LoVo (cell line): ENCODE results near the gene DENND5B.
"Not testable (repeated sequence)": the region's sequence is repeated elsewhere in the genome, so short reads cannot be mapped to it uniquely, and the experiment has no call there.

Experiments used
- DNase-seq: peaks from one replicate; pipeline ENCODE4 v3.0.0-alpha.2; 2016; ENCODE audit warnings: low spot score

Gene DENND5B

DNA sequence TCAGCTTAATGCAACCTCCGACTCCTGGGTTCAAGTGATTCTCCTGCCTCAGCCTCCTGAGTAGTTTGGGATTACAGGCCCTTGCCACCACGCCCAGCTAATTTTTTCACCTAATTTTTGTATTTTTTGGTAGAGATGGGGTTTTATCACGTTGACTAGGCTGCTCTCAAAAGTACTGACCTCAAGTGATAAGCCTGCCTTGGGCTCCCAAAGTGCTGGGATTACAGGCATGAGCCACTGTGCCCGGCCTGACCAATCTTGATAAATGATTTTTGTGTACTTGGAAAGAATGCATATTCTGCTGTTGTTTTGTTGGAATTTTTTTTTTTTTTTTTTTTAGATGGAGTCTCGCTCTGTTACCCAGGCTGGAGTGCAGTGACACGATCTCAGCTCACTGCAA is 215.5 kb downstream of the DENND5B start:
- DNase-seq = not testable (repeated sequence)

DNA sequence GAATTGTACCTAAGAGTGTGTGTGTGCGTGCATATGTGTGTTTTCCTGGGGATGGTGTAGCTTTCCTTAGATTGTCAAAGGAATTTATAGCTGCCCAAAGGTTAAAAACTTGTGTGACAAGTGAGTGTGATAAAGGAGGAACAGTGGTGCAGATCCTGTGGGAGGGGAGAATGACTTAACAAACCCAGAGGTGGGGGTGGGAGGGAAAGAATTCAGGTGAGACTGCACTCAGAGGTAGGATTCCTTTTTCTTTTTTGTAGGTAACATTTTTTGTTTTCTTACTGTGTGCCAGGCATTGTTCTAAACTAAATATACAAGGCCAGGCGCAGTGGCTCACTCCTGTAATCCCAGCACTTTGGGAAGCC is 219.7 kb downstream of the DENND5B start:
- peak; percentile 67 for DNase-seq

DNA sequence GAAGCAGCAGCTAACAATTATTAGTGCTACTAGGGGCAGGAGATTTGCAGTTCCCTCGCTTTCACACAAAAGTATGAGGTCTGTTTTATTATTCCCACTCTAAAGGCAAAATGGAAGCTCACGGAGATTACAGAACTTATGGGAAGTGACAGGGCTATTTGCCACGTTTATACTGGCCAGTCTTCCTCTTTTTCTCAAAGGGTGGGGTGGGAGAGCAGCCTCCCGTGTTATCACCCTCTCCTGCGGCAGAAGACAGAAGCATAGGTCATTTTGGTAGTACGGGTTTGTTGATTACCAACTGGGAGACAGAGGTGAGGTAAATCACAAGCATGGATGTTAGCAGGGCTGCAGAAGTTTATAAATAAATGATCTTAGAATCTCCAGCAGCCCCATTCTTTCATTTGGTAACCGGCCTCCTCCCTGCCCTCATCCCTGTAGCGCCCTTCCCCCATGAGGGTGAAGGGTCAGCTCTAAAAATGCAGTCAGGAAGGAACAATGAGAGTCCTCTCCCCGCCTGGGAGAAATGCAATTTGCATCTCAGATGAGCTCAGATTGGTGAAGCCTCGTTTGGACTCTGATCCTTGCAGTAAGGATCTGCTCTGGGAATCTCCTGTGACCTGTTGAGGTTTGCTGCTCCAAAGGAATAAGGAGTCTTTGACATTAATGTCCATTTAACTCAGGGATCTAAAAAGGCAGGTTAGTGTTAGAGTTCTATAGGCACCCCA is 220.2 kb downstream of the DENND5B start:
- peak; percentile 78 for DNase-seq

DNA sequence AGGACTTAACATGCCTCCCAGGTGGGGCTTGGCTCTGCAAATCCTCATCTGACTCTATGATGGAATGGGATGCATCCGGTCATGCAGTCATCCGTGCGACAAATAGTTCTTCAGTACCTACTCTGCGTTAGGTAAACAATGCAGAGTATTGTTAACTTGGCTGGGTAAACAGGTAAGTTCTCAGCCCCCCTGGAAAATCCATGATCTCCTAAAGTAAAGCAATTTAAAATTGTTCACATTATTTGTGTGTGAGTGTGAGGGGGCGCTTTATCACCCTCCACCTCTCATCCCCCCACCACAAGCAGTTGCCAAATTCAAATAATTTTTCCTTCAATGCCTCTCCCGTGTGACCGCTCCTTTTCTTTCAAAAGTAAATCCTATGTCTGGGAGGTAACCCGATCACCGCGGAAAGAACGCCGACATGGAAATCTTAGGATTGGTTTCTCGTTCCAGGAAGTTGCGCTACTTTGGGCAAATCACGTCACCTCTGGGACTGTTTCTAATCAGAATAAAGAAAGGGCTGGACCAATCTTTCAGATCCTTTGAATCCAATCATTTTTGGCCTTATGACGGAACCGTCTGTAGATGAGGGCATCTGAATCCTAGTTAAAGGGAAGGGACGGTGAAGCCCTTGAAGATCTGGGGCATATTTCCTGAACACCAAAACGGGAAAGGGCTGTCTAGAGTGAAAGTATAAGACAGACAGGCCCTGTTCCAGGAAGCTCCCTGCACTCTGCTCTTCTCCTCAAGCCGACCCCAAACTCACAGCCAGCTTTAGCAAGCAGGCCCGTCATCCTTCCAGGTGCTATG is 221.0 kb downstream of the DENND5B start:
- peak; percentile 30 for DNase-seq

DNA sequence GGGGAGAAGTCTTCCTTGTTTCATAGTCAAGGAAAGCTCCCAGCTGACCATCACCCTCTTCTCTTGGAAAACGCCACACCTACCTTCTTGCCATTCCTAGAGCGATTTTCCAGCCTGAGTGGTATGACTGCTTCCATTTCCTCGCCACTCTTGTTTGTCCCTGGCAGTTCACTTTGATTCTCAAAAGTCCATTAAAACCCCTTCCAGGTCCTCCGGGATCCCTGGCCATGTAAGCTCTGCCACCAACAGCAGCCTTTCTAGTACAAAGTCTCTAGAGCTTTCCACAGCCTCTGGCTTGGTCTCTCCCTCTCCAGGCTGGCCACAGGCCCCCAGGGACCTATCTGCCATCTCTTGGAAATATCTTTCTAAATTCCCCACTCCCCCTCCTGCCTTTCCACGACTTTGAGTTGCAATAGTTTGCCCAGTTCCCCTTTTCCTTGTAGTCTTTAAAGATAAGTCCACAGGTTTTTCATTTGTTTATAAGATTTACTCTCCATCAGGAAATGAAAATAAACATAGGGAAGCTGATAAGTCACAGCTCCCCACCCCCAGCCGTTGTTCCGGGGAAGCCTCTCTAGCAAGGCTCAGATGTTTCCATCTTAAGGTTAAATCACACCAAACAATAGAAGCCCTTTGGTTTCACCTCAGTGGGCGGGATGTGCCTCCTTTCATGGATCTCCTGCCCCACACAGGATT is 222.1 kb downstream of the DENND5B start:
- no peak for DNase-seq

DNA sequence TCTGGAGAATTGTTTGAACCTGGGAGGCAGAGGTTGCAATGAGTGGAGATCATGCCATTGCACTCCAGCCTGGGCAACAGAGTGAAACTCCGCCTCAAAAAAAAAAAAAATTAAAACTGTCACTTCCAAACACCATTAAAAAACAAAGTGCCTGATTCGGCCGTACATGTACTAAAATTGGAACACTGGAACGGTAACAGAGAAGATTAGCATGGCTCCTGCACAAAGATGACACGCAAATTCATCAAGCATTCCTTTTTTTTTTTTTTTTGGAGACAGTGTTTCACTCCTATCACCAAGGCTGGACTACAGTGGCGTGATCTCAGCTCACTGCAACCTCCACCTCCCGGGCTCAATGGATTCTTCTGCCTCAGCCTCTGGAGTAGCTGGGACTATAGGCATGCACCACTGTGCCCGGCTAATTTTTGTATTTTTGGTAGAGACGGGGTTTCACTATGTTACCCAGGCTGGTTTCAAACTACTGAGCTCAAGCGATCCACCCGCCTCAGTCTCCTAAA is 224.8 kb downstream of the DENND5B start:
- DNase-seq = no peak

DNA sequence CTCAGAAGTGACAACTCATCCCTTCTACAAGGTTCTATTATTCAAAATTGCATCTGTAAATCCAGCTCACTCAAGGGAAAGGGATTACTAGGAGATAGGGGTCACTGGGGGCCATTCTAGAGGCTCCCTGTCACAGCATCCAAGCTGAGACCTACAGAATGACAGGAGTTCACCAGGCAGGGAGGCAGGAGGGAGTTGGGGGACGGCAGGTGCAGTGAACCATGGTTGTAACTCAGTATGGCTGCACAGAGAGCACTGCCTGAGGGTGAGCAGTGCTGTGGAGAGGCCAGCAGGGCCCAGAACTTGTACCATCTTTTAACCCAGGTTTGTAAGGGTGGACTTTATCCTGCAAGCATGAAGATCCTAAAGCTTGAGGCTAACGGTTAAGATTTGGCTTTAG is 227.1 kb downstream of the DENND5B start:
- no peak for DNase-seq

DNA sequence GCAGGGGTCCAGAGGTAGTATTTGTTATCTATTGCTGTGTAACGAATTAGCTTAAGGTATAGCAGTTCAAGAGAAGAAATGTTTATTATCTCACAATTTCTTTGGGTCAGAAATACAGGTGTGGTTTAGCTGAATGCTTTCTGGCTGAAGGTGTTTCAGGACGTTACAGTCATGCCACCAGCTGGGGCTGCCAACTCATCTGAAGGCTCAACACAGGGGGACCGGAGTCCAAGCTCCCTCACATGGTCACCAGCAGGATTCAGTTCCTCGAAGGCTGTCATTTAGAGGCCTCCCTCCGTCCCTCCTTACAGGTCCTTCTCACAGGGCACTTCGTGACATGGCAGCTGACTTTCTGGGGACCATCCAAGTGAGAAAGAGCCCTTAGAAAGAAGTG is 227.5 kb downstream of the DENND5B start:
- no peak for DNase-seq

DNA sequence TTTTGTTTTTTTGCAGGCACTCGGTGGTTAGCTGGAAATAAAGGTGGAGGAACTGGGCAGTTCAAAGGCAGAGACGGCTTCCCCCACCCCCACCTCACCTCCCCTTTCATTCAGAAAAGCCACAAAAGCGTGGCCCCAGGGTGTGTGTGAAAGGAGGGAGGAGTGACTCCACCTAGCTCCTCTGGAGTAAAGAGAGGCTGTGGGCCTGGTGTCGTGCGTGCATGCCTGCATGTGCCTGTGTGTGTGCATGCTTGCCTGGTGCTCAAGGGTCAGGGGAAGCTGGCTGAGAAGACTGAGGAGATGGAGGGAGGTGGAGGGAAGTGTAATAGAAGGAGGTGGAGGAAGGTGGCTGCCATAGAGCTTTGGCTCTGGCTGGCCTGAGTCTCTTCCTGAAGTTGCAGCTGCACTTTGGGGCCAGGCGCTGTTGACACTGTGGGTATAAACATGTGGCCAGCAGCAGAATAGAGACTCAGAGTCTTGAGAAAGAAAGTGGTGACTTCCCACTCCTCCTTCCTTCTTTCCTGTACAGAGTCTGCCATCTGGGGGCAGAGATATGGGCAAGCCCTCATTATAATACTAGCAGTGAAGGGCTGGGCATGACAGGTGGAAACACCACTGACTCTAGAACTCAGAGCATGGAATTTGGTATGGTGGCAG is 228.0 kb downstream of the DENND5B start:
- DNase-seq = peak; percentile 50

DNA sequence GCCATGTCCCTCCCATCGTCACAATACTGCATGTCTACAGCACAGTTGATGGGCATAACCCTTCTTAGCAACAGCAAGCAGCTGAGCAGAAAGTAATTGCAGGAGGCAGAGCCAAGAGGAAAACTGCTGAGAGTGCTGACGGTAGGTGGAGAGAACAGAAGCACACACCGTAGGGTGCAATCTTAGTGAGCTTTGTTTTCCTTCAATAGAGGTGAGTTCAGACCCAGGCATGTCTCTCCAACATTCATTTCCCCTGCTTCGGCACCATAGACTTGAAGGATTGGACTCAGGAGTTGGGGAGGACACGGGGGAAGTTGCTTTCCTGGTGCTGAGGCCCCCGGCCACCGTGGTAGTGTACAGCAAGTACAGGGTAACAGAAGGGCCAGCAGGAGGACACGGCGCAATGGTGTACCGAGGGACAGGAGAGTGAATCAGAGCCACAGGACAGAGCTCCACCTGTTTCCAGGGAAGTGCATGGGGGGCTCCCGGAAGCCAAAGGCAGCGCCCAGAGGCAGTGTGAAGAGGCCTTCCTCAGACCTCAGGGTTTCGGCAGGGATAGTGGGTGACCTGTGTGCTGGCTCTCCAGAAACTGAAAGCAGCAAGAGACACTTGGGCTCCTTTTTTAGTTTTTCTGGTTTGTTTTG is 228.7 kb downstream of the DENND5B start:
- DNase-seq = peak; percentile 39

DNA sequence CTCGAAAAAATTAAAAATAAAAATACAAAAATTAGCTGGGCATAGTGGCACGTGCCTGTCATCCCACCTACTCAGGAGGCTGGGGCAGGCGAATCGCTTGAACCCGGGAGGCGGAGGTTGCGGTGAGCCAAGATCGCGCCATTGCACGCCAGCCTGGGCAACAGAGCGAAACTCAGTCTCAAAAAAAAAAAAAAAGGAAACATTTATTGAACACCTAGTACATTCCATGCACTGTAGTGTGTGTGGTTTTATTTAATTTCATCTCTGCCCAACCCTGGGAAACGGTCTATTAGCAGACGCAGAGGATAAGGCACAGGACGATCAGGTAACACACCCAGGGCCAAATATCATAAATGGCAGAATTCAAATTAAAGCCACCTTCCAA is 229.2 kb downstream of the DENND5B start:
- no peak for DNase-seq

DNA sequence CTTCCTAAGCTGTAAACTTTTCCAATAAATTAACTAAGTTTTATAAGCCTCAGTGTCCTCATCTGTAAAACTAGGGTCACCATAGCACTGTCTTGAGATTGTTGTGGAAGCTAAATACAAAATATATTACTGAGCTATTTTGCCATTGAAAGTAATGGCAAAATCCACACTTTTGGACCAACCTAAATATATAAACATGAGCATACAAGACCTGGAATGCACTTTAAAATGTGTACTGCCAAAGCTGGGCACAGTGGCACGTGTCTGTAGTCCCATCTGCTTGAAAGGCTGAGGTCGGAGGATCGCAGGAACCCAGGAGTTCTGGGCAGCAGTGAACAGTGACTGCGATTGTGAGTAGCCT is 235.2 kb downstream of the DENND5B start:
- no peak for DNase-seq

DNA sequence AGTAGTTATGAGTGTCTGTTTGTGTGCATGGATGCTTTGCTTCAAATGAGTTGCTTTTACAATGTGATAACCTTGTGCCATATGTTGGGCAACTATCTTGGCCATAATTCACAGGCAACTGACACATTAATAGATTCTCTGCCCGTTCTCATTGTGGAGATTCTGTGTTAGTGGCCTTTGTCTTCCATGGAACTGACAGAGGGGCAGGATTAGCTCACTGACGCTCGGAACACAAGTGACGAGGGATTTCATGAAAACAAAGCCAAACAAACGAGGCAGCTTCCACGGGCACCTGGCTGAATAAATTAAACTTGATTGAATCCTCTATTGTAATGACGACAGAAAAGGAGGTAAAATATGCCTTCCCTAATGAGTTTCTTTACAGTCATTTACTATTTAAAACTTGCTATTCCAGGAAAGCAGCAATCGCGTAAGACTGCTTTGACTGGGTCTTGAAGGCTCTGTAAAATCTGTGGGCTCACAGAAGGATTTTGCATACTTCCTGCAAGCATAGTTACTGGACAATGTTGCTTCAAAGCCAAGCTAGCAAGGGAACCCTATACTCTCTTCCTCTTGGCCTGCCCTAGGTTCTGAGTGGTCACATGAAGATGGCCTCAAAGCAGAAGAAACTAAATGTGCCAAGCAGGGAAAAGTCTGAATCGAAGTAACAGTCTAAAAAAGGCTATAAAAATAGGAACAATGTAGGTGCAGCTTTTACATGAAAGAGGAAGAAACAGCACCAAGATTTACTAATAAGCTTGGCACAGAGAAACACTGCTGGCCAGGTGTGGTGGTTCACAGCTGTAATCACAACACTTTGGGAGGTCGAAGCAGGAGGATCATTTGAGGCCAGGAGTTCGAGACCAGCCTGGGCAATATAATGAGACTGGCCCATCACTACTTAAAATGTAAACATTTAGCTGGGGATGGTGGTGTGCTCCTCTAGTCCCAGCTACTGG is 236.9 kb downstream of the DENND5B start:
- DNase-seq = no peak

DNA sequence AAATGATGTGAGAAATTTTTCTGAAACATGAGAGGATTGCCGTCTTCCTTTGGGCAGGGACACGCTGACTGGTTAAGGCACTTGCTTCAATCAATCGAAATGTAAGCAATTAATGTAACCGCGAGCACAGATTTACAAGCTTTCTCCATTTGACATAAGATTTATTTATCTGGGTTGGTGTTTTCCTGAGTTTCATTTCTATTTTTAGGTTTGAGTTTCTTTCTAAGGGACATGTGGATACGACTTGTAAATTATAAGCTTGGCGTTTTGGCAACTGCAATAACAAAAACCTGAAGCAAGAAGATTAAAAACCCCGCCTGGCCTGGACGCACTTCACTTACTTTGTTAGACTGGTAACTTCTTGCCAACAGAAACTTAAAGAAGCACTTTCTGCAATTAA is 244.7 kb downstream of the DENND5B start:
- DNase-seq = no peak

DNA sequence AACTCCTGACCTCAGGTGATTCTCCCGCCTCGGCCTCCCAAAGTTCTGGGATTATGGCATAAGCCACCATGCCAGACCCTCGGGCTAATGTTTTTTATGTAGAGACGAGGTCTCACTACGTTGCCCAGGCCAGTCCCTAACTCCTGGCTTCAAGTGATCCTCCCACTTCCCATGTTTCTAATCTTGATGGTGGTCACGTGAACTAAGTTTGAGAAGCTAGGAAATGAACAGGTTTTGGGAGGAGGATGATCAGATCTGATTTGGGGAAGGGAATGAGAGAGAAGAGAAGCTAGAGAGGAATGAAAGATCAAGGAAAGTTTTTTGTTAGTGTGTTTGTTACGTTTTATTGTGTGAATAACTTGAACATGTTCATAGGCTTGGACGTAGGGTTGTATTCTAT is 247.8 kb downstream of the DENND5B start:
- no peak for DNase-seq

DNA sequence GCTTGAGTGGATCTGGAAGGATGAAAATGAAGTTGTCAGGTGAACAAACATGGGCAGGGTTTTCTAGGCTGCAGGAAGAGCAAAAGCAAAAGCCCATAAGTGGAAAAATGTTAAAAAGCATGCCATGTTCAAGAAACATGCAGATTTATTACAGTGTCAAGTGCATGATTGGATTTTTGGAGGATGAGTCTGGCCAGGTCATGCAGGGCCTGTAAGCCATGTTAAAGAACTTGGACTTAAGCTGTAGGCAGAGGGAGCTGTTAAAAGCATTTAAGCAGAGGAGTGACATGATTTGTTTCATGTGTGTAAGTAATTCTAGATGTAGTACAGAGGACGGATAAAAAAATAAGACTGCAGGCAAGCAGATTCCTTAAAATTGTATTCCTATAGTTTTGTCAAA is 248.7 kb downstream of the DENND5B start:
- DNase-seq = no peak

DNA sequence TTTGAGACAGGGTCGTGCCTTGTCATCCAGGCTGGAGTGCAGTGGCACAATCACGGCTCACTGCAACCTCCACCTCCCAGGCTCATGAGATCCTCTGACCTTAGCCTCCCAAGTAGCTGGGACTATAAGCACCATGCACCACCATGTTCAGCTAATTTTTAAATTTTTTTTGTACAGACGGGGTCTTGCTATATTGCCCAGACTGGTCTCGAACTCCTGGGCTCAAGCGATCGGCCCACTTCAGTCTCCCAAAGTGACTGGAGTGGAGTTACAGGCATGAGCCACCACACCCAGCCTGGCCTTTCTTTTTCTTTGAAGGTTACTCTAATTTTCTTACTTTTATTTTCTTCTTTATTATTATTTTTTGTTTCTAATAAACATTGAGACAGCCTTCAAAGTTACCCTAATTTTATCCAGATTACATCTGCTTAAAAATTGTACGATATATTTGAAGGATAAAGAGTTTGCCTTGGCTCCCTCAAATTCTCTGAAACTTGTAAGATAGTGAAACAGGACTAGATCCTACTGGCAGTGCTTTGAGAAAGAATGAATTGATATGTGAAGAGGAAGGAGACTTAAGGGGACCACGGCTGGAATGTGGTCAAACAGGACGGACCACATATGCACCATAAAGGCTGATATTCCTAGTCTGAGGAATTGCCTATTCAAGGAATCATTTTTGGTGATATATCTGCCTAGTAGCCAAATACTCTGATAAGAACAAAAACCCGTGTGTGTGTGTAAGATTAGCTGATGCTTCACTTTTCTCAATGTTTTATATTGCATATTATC is 250.9 kb downstream of the DENND5B start:
- peak; percentile 59 for DNase-seq

DNA sequence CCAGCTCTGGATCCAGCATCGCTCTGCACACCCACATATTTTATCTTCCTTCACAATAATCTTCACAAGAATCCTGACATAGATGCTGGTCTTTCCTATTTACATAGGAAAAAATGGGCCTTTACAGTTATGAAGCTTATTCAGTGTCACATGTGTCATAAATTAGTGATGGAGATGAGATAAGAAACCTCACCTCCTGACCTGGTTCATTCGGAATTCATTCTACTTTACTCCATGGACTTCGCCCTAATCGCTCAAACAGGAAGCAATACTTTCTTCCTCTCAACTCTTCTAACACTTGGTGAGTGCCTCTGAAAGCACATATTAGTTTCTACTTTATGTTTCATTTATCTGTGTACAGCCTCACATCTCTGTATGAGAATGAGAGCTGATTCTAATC is 253.0 kb downstream of the DENND5B start:
- no peak for DNase-seq
